Smooth muscle cell (in vitro differentiated cells): ENCODE data around the gene C20orf144. TPM values are rescaled to one million over a fixed set of nuclear protein-coding genes. Genes with fewer than 3 reads are reported as not detected.

Experiments used
- DNase-seq: peaks from one replicate; lab custom pipeline; 2025; ENCODE audit not compliant: unreplicated experiment; lab: John Stamatoyannopoulos, UW
- H2AFZ ChIP-seq: fragments of 200-600 bp; sonication (generic); 2 replicates; pipeline ENCODE4 v1.6.0; 2016; ENCODE audit warnings: antibody characterized with exemption, low read depth, mild to moderate bottlenecking
- H3F3A ChIP-seq: fragments of 200-600 bp; sonication (generic); 2 replicates; pipeline ENCODE4 v1.6.0; 2017; ENCODE audit warnings: antibody characterized with exemption, low read depth
- H3K27ac ChIP-seq: fragments of 200-600 bp; sonication (generic); 2 replicates; pipeline ENCODE4 v1.5.1; 2016; ENCODE audit warnings: low read depth, mild to moderate bottlenecking
- H3K27me3 ChIP-seq: fragments of 200-600 bp; sonication (generic); 2 replicates; pipeline ENCODE4 v1.6.1; 2016; ENCODE audit warnings: low read depth, mild to moderate bottlenecking
- H3K36me3 ChIP-seq: fragments of 200-600 bp; sonication (generic); 2 replicates; pipeline ENCODE4 v1.5.1; 2016; ENCODE audit warnings: low read depth
- H3K4me1 ChIP-seq: fragments of 200-600 bp; sonication (generic); 2 replicates; pipeline ENCODE4 v1.5.1; 2016; ENCODE audit warnings: low read depth
- H3K4me2 ChIP-seq: fragments of 200-600 bp; sonication (generic); 2 replicates; pipeline ENCODE4 v1.6.0; 2016; ENCODE audit warnings: mild to moderate bottlenecking
- H3K4me3 ChIP-seq: fragments of 200-600 bp; sonication (generic); 2 replicates; pipeline ENCODE4 v1.5.1; 2016; ENCODE audit warnings: mild to moderate bottlenecking
- H3K79me2 ChIP-seq: fragments of 200-600 bp; sonication (generic); 2 replicates; pipeline ENCODE4 v1.6.0; 2016; ENCODE audit warnings: low read depth, mild to moderate bottlenecking
- H3K9ac ChIP-seq: fragments of 200-600 bp; sonication (generic); 2 replicates; pipeline ENCODE4 v1.6.0; 2016; ENCODE audit warnings: low read depth
- H3K9me3 ChIP-seq: fragments of 200-600 bp; sonication (generic); replicated peaks from 2 replicates; pipeline ENCODE4 v1.5.1; 2016; ENCODE audit warnings: low read depth
- H4K20me1 ChIP-seq: fragments of 200-600 bp; sonication (generic); 2 replicates; pipeline ENCODE4 v1.6.0; 2016; ENCODE audit warnings: low read depth
- WGBS: methylation state at CpG from one replicate; pipeline ENCODE4 v1.1.7; 2016; ENCODE audit warnings: low lambda C conversion rate; 5-methylcytosine and 5-hydroxymethylcytosine counted together
- polyA plus RNA-seq: library from polyadenylated mRNA; unstranded; fragments of >200 nt; fragmentation: Nextera tagmentation; extraction: Ambion mirVana; gene quantifications from 2 replicates; pipeline ENCODE4 v1.2.1, GENCODE V29; 2016
- total RNA-seq: library from RNA; depleted of rRNA; stranded (reverse); fragments of >200 nt; gene quantifications from 2 replicates; pipeline ENCODE4 v1.2.3, GENCODE V29; 2014
- TF ChIP-seq, protein P1 (sequence below): fragments of 200-600 bp; sonication (generic); IDR thresholded peaks from 2 replicates; pipeline ENCODE4 v1.5.1; 2017; ENCODE audit warnings: borderline replicate concordance, mild to moderate bottlenecking, antibody characterized with exemption; ENCODE audit not compliant: insufficient read depth, poor library complexity, severe bottlenecking

Gene C20orf144
- total and polyA plus RNA-seq, 2 experiments from 2014 or later = 0.73 to 1.1 TPM

GRCh38 chr20:33684533-33685327 lies 22.6 kb downstream of the C20orf144 start:
- TF ChIP-seq, protein P1, sequence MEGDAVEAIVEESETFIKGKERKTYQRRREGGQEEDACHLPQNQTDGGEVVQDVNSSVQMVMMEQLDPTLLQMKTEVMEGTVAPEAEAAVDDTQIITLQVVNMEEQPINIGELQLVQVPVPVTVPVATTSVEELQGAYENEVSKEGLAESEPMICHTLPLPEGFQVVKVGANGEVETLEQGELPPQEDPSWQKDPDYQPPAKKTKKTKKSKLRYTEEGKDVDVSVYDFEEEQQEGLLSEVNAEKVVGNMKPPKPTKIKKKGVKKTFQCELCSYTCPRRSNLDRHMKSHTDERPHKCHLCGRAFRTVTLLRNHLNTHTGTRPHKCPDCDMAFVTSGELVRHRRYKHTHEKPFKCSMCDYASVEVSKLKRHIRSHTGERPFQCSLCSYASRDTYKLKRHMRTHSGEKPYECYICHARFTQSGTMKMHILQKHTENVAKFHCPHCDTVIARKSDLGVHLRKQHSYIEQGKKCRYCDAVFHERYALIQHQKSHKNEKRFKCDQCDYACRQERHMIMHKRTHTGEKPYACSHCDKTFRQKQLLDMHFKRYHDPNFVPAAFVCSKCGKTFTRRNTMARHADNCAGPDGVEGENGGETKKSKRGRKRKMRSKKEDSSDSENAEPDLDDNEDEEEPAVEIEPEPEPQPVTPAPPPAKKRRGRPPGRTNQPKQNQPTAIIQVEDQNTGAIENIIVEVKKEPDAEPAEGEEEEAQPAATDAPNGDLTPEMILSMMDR = no peak
- H3F3A ChIP-seq = peaks cover 27% of the 10 kb centered on the region
- H3K4me2 ChIP-seq = peak overlapping the region; percentile 87
- H3K36me3 ChIP-seq = no peaks in the 10 kb centered on the region
- no peak overlapping the region for H2AFZ ChIP-seq
- H3K27ac ChIP-seq = no peak overlapping the region
- peaks cover 8% of the 10 kb centered on the region for H3K79me2 ChIP-seq
- no peaks in the 10 kb centered on the region for H3K27me3 ChIP-seq
- DNase-seq = no peak
- no peaks in the 10 kb centered on the region for H3K9me3 ChIP-seq
- H4K20me1 ChIP-seq = no peaks in the 10 kb centered on the region
- peaks cover 3% of the 10 kb centered on the region for H3K4me1 ChIP-seq
- peak overlapping the region; percentile 52 for H3K4me3 ChIP-seq
- H3K9ac ChIP-seq = no peak overlapping the region
- whole genome bisulfite sequencing = 63% methylated on average over 10 of the region's 10 CpGs

GRCh38 chr20:33685328-33686099 lies 23.4 kb downstream of the C20orf144 start:
- DNase-seq = no peak
- Histone ChIP-seq H3K27ac (no peak overlapping the region), H4K20me1 (no peaks in the 10 kb centered on the region), H2AFZ (peak overlapping the region; percentile 36), H3K4me1 (peaks cover 3% of the 10 kb centered on the region), H3K79me2 (peaks cover 8% of the 10 kb centered on the region), H3K36me3 (no peaks in the 10 kb centered on the region), H3K27me3 (no peaks in the 10 kb centered on the region), H3K4me3 (peak overlapping the region; percentile 52), H3K9me3 (no peaks in the 10 kb centered on the region), H3K9ac (no peak overlapping the region), H3K4me2 (peak overlapping the region; percentile 87), H3F3A (peaks cover 27% of the 10 kb centered on the region)
- TF ChIP-seq, protein P1 = no peak
- WGBS = 6% methylated on average over 29 of the region's 53 CpGs

DNA sequence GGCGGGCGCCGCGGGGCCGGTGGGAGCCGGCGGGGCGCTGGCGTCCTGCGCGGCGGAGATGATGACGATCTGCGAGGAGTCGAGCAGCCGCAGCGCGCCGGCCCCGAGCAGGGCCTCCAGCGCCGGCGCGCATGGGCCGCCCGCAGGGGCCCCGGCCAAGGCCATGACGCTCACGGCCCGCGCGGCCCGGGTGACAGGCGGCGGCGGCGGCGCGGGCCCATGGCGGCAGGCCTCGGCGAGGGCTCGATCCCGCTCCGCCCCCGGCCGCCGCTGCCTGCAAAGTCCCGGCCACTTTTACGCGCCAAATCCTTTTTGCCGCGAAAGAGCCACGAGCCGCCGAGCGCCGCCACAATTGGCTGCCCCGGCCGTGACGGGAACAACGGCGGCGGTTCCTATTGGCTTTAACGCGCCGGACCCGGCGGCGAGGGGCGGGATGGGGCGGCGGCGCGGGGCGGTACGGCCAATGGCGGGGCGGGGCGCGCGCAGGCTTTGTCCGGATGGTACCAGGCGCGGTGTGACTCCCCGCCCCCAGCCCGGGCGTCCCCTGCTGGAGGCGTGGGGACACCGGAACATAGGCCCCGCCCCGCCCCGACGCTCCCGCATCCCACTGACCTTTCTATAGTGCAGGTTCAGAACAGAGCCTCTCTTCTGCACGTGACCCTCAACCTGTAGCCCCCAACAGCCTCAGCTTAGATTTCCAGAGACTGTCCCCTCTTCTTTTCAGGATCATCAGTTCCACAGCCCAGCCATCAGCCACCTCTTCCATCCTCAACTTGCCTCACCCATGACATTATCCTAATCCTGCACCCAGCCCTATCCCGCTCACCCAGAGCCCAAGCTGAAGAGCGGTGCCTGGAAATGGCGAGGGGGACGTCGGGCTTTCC lies 24.2 kb downstream of the C20orf144 start, which contains the start of gene E2F1:
Gene E2F1 (minus strand): TSS at position 286 of the 884 bp plus-strand sequence. CDS start 121 bp downstream, at position 165.
- Histone ChIP-seq H3K4me2 (peak within 1 kb of the TSS; percentile 87), H3K9ac (no peak within 1 kb of the TSS), H3K27me3 (no peaks in the 10 kb centered on the region), H3K4me1 (peaks cover 3% of the 10 kb centered on the region), H3K9me3 (no peaks in the 10 kb centered on the region), H2AFZ (peak within 1 kb of the TSS; percentile 83), H3K27ac (peak within 1 kb of the TSS; percentile 65), H3K36me3 (no peaks in the 10 kb centered on the region), H3K79me2 (peaks cover 8% of the 10 kb centered on the region), H3K4me3 (peak within 1 kb of the TSS; percentile 52), H3F3A (peaks cover 27% of the 10 kb centered on the region), H4K20me1 (no peaks in the 10 kb centered on the region)
- TF ChIP-seq, protein P1 = peak; percentile 13
- peak; percentile 88 for DNase-seq
- WGBS = 3% methylated on average over 92 of the region's 101 CpGs
